Measurements from ENCODE around the gene TCF7L2.
"Not testable (repeated sequence)": the region's sequence is repeated elsewhere in the genome, so short reads cannot be mapped to it uniquely, and the experiment has no call there.

TCF7L2 gene

GRCh38 chr10:113063043-113063967 lies 113.3 kb downstream of the TCF7L2 start:
- no peaks in the 10 kb centered on the region for H3K27me3 ChIP-seq (ENCODE audit: insufficient read depth, low read depth, severe bottlenecking)
- H3K36me3 ChIP-seq, result no peaks in the 10 kb centered on the region
- peak overlapping the region; percentile 3 for H3K4me3 ChIP-seq (ENCODE audit: low read depth, low read length)
- no peaks in the 10 kb centered on the region for H3K9me3 ChIP-seq (ENCODE audit: severe bottlenecking)
- TF ChIP-seq CTCF (IDR thresholded peaks at IDR 0.05; ENCODE audit: low read depth, low read length), result peak; percentile 17; the same call in 1 of the 2 replicates
- H3K27ac ChIP-seq, result peak overlapping the region; percentile 43
- peak; percentile 72 for DNase-seq

GRCh38 chr10:113064039-113064438 lies 114.0 kb downstream of the TCF7L2 start:
- DNase-seq, result no peak
- Histone ChIP-seq H3K9me3 (ENCODE audit: severe bottlenecking) (no peaks in the 10 kb centered on the region), H3K36me3 (no peaks in the 10 kb centered on the region), H3K27ac (no peak overlapping the region), H3K4me3 (ENCODE audit: low read depth, low read length) (peak overlapping the region; percentile 3; the same call in 1 of the 2 replicates), H3K27me3 (ENCODE audit: insufficient read depth, low read depth, severe bottlenecking) (no peaks in the 10 kb centered on the region)
- TF ChIP-seq CTCF (IDR thresholded peaks at IDR 0.05; ENCODE audit: low read depth, low read length), result no peak

GRCh38 chr10:113066120-113066519 lies 116.1 kb downstream of the TCF7L2 start:
- H3K27me3 ChIP-seq (ENCODE audit: insufficient read depth, low read depth, severe bottlenecking); H3K9me3 ChIP-seq (ENCODE audit: severe bottlenecking); H3K4me3 ChIP-seq (ENCODE audit: low read depth, low read length); H3K36me3 ChIP-seq; DNase-seq; H3K27ac ChIP-seq: not testable (repeated sequence)

- no peak for TF ChIP-seq CTCF (IDR thresholded peaks at IDR 0.05; ENCODE audit: low read depth, low read length)
- no peaks in the 10 kb centered on the region for H3K9me3 ChIP-seq (ENCODE audit: severe bottlenecking)
- H3K27ac ChIP-seq, result no peak overlapping the region
- H3K36me3 ChIP-seq, result 0 out of 2 replicates have a peak, but pooled peaks cover 3% of the 10 kb centered on the region
- DNase-seq, result no peak
- H3K27me3 ChIP-seq (ENCODE audit: insufficient read depth, low read depth, severe bottlenecking), result no peaks in the 10 kb centered on the region
- no peak overlapping the region for H3K4me3 ChIP-seq (ENCODE audit: low read depth, low read length)
Observed at GRCh38 chr10:113066561-113067312, 116.7 kb downstream of the TCF7L2 start.

- H3K27ac ChIP-seq, result no peak overlapping the region
- no peak for DNase-seq
- no peak for TF ChIP-seq CTCF (IDR thresholded peaks at IDR 0.05; ENCODE audit: low read depth, low read length)
- H3K4me3 ChIP-seq (ENCODE audit: low read depth, low read length), result no peak overlapping the region
- no peaks in the 10 kb centered on the region for H3K27me3 ChIP-seq (ENCODE audit: insufficient read depth, low read depth, severe bottlenecking)
- 0 out of 2 replicates have a peak, but pooled peaks cover 3% of the 10 kb centered on the region for H3K36me3 ChIP-seq
- H3K9me3 ChIP-seq (ENCODE audit: severe bottlenecking), result no peaks in the 10 kb centered on the region
Observed at GRCh38 chr10:113067501-113067900, 117.5 kb downstream of the TCF7L2 start.

All from WERI-Rb-1 (cell line).